Stromal cell of bone marrow (primary cell): Measurements from ENCODE around the gene CLIP4.
A peak's percentile ranks its signal among the peaks of the same experiment; 100 is the strongest.

Source experiments
- DNase-seq: peaks from one replicate; pipeline ENCODE4 v3.0.0-alpha.2; 2012; ENCODE audit warnings: low read depth

The CLIP4 gene

GRCh38 chr2:29189052-29189451 lies 73.8 kb downstream of the CLIP4 start:
- DNase-seq: no peak

DNA sequence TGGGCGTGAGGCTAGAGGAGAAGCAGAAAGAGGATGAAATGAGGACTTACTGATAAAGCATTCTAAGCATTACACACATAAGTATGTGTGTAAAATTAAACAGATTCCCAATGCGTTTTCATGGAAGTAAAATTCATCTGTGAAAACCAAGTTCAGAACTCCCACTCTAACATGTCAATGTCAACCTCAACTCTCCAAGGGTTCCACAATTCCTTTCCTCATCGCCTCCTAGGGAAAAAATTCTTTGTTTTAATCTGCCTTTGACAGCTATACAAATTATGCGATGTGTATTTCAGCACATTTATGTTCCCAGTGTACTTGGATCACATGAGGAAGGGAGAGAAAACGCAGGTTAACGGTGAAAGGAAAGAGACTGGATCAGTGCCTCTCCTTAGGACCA lies 76.6 kb downstream of the CLIP4 start:
- no peak for DNase-seq

- no peak for DNase-seq
Measured at GRCh38 chr2:29192526-29192925, 77.3 kb downstream of the CLIP4 start.

DNA sequence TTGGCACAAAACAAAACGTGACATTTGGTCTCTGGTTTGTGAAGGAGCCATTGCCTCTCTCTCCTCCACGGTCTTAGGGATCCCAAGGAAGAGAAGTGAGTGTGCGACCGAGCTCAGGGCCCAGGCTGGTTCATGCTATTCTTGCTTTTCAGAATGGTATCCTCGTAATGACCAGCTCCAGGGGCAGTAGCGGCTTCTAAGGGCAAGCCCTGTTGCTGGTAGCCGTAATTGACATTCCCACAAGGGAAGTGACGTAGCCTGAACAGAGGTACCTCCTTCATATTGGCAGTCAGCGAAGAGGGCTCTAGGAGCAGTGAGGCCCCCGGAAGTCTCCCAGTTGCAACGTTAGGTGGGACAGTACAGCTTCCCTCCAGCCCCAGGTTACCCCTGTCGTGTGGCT lies 77.9 kb downstream of the CLIP4 start:
- no peak for DNase-seq

- no peak for DNase-seq
Measured at GRCh38 chr2:29193681-29194080, 78.5 kb downstream of the CLIP4 start.

DNA sequence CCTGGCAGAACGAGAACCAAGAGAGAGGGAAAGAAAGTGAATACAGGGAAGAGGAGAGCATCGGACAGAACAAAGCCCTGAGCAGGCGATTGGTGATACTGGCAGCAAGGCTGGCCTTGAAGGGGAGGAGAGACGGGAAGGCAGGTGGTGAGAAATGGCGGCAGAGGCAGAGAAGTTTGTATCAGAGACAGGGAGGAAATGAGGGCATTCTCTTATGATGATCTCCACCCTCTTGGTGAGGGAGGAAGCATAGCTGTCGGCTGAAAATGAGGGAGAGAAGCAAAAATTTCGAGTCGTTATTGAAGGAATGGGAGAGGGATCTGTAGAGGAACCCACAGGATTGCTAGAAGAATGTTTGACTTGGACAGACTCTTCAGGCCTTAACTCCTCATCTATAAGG lies 80.6 kb downstream of the CLIP4 start:
- no peak for DNase-seq

DNA sequence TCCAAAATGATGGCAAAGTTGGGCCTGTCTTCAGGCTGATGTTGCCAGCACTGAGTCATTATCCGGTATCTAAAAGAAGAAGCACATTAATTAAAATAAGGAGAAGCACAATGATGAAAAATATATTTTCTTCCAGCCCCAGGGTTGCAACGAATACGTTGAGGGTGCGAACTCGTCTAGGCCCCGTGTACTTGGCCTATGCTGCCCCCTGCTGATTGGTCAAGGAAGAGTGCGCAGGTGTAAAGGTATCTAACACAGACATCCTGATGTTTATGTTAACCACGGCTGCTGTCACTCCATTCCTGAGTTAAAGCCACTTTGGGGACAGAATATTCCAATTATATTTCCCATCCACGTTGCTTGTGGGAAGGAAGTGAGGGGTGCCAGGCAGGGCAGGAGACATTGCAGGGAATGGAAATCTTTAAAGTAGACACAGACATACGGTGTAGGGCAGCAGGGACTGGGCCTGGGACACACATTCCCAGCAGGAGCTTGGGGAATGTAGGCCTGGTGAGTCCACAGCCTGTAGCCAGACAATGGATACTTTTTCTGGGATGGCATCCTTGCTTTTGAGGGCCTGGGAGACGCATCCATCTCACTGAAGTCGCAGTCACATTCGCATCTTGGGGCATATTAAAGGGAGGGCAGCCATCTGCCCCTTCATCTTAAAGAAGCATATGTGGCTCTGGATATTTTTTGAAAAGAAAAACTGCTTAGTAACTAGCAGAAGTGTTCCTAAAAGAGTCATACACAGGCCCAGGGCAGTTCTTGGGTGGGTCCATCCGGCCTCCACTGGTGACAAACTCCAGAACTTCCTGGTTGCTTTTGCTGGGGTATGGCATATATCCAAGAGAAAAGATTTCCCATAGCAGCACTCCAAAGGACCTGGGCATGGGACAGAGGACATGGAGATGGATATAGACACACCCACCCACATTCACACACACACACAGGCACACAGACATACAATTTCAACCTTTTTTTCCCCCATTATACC lies 81.9 kb downstream of the CLIP4 start:
- DNase-seq: peak; percentile 11

- DNase-seq: no peak
Measured at GRCh38 chr2:29201979-29202378, 86.8 kb downstream of the CLIP4 start.

DNA sequence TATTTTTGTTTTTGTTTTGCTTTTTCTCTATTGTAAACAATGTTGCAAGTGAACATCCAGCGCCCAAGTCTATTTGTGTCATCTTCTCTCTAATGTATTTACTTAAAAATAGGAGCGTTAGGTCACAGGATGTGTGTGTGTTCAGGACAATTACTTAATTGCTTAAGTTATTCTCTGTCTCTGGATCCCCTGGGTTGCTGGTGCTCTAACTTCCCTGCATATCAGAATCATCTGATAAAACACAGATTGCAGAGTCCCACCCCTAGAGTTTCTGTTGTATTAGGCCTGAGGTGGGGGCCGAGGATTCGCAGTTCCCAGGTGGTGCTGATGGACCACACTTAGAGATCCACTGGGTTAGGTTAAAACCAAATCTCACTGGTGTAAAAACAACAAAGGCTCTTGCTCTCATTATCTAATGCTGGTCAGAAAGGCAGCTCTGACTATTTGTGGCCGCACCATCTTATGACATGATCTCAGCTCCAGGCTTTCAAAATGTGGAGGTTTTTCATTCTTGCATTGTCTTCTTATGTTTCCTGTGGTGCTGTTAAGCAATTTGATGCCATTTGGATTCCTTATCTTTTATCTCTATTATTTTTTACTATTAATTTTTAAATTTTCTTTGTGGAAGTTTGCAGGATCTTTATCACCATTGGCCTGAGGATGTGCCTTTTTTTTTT lies 87.7 kb downstream of the CLIP4 start:
- DNase-seq: no peak

GRCh38 chr2:29206941-29207340 lies 91.7 kb downstream of the CLIP4 start:
- no peak for DNase-seq

DNA sequence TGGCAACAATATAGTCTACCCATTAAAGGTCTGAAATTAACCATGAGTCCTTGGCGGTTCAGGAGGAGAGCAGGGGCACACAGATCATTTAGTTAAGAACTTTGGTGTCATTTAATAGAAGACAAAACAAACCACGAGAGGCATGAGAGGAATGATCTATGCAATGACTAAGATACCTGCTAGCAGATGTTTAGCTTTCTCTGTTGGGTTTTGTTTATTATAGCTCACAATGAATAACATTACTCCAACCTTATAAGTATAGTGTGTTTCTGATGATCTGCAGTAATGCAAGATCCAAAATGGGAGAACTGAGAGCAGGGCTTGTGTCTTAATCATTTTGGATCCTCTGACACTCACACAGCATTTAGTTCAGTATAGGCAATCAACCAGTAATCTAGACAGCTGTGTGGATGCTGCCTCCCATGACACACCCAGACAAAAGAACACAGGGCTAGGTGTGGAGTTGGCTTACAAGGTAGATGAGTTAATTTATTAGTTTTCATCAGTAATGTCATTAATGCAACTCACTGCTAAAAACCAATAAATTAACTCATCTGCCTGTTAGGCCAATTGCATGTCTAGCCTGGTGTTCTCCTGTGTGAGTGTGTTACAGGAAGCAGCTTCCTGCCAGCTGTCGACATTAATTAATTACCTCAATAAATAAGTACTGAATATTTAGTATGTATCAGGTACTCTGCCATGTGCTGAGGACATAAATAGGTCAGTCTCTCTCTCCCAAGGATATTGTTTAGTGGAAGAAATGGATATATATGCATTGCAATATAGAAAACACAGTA lies 92.3 kb downstream of the CLIP4 start:
- no peak for DNase-seq

- DNase-seq: no peak
Measured at GRCh38 chr2:29209551-29209950, 94.3 kb downstream of the CLIP4 start.

GRCh38 chr2:29212009-29212408 lies 96.8 kb downstream of the CLIP4 start:
- no peak for DNase-seq

- DNase-seq: no peak
Measured at GRCh38 chr2:29213888-29214291, 98.7 kb downstream of the CLIP4 start.

DNA sequence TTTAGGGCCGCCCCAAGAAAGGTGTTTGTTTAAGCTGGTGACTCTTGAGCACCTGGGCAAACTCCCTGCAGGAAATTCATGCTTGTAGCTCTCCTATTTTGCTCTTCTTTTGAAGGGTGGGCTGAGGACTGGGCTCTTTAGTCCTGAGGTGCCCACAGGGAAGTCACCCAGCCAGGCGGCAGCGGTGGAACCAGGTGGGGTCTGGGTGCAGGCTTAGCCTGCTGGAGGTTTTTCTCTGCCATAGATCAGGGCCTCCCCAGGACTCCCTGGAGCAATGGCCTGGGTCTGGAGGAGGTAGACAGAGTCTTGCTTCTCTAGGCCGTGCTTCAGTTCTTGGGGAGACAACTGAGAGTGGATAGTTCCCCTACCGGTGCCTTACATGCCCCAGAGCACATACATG lies 99.9 kb downstream of the CLIP4 start:
- no peak for DNase-seq

- DNase-seq: no peak
Measured at GRCh38 chr2:29215739-29216608, 100.8 kb downstream of the CLIP4 start.

- DNase-seq: no peak
Measured at GRCh38 chr2:29216609-29216909, 101.3 kb downstream of the CLIP4 start.

GRCh38 chr2:29218071-29218470 lies 102.9 kb downstream of the CLIP4 start:
- no peak for DNase-seq

GRCh38 chr2:29218550-29219125 lies 103.4 kb downstream of the CLIP4 start:
- no peak for DNase-seq

- no peak for DNase-seq
Measured at GRCh38 chr2:29219374-29219773, 104.2 kb downstream of the CLIP4 start.

GRCh38 chr2:29220506-29221270 lies 105.5 kb downstream of the CLIP4 start:
- DNase-seq: no peak
